Neutrophil (primary cell): ENCODE results near the gene CELF2.
A peak's percentile ranks its signal among the peaks of the same experiment; 100 is the strongest.

ENCODE experiments used
- H3K27ac ChIP-seq: fragments of 200-600 bp; sonication (generic); 2 replicates; pipeline ENCODE4 v1.5.1; 2016; ENCODE audit warnings: mild to moderate bottlenecking, moderate library complexity
- H3K27me3 ChIP-seq: fragments of 200-600 bp; sonication (generic); 2 replicates; pipeline ENCODE4 v1.6.0; 2016; ENCODE audit warnings: mild to moderate bottlenecking
- H3K36me3 ChIP-seq: fragments of 200-600 bp; sonication (generic); 2 replicates; pipeline ENCODE4 v1.5.1; 2017
- H3K4me1 ChIP-seq, 2 experiments: fragments of 200-600 bp in 1 of 2; sonication (generic) in 1 of 2; 1 replicate in 1 of 2; 2 replicates in 1 of 2; pipeline versions ENCODE4 v1.5.1 to v1.6.1; 2013 to 2016; ENCODE audit warnings: low read depth in 1 of 2, low read length in 1 of 2, mild to moderate bottlenecking in 1 of 2, moderate library complexity in 1 of 2; ENCODE audit not compliant: control insufficient read depth in 1 of 2, insufficient read depth in 1 of 2
- H3K4me3 ChIP-seq, 2 experiments: fragments of 200-600 bp in 1 of 2; sonication (generic) in 1 of 2; 1 replicate in 1 of 2; 2 replicates in 1 of 2; pipeline ENCODE4 v1.5.1; 2013 to 2016; ENCODE audit warnings: low read depth in 1 of 2, low read length in 1 of 2, mild to moderate bottlenecking in 1 of 2, moderate library complexity in 1 of 2
- H3K9me3 ChIP-seq: fragments of 200-600 bp; sonication (generic); 2 replicates; pipeline ENCODE4 v1.5.1; 2016
- CTCF ChIP-seq: fragments of 200-600 bp; sonication (generic); IDR thresholded peaks from 2 replicates; pipeline ENCODE4 v1.5.1; 2016; ENCODE audit warnings: antibody characterized with exemption

The CELF2 gene

GRCh38 chr10:11322698-11323097, 305.0 kb downstream of the CELF2 start:
- peak overlapping the region; percentile 24 for H3K27ac ChIP-seq
- H3K4me1 ChIP-seq = no peaks in the 10 kb centered on the region
- no peak overlapping the region for H3K4me3 ChIP-seq
- peaks cover 3% of the 10 kb centered on the region for H3K9me3 ChIP-seq
- peaks cover 100% of the 10 kb centered on the region for H3K36me3 ChIP-seq
- H3K27me3 ChIP-seq = no peaks in the 10 kb centered on the region
- TF ChIP-seq CTCF = no peak

GRCh38 chr10:11324761-11325321, 307.2 kb downstream of the CELF2 start:
- H3K27me3 ChIP-seq = no peaks in the 10 kb centered on the region
- no peak overlapping the region for H3K4me3 ChIP-seq
- H3K27ac ChIP-seq = no peak overlapping the region
- H3K9me3 ChIP-seq = peaks cover 3% of the 10 kb centered on the region
- no peaks in the 10 kb centered on the region for H3K4me1 ChIP-seq
- TF ChIP-seq CTCF = no peak
- peaks cover 100% of the 10 kb centered on the region for H3K36me3 ChIP-seq

GRCh38 chr10:11325817-11326216, 308.1 kb downstream of the CELF2 start:
- H3K27me3 ChIP-seq = no peaks in the 10 kb centered on the region

GRCh38 chr10:11326241-11326640, 308.6 kb downstream of the CELF2 start:
- Histone ChIP-seq H3K36me3 (peaks cover 100% of the 10 kb centered on the region), H3K9me3 (peaks cover 3% of the 10 kb centered on the region), H3K27me3 (no peaks in the 10 kb centered on the region), H3K4me1 (no peaks in the 10 kb centered on the region), H3K4me3 (no peak overlapping the region), H3K27ac (peak overlapping the region; percentile 3)
- no peak for TF ChIP-seq CTCF

More at GRCh38 chr10:11325817-11326216, 308.1 kb downstream of the CELF2 start:
- H3K4me1 ChIP-seq = no peaks in the 10 kb centered on the region
- H3K27ac ChIP-seq = no peak overlapping the region
- peaks cover 100% of the 10 kb centered on the region for H3K36me3 ChIP-seq
- no peak overlapping the region for H3K4me3 ChIP-seq
- H3K9me3 ChIP-seq = peaks cover 3% of the 10 kb centered on the region
- no peak for TF ChIP-seq CTCF

- TF ChIP-seq CTCF = no peak
- no peak overlapping the region for H3K4me3 ChIP-seq
- H3K4me1 ChIP-seq = no peaks in the 10 kb centered on the region
- H3K27me3 ChIP-seq = no peaks in the 10 kb centered on the region
- H3K9me3 ChIP-seq = no peaks in the 10 kb centered on the region
- peaks cover 100% of the 10 kb centered on the region for H3K36me3 ChIP-seq
- peak overlapping the region; percentile 3 for H3K27ac ChIP-seq
Measured at GRCh38 chr10:11326913-11327616, 309.4 kb downstream of the CELF2 start.
